Endothelial cell of umbilical vein (primary cell): ENCODE results near the gene NR2F2. TPM values are rescaled to one million over a fixed set of nuclear protein-coding genes. Genes with fewer than 3 reads are reported as not detected.
A peak's percentile ranks its signal among the peaks of the same experiment; 100 is the strongest.

Experiments
- BruUV-seq: library from RNA; stranded (reverse); fragments of 400-500 nt; replicated peaks from 2 replicates; lab custom pipeline; 2021; lab: Mats Ljungman, UMichigan
- CTCF ChIA-PET: fragments of 300-600, 350-600 bp; sonication (Branson Sonifier 250); formaldehyde crosslinking; loops from one replicate; lab custom pipeline; 2021; ENCODE audit warnings: antibody characterized with exemption, inconsistent platforms; lab: Charles Lee
- POLR2A ChIA-PET: fragments of 300-600, 350-600 bp; sonication (Branson Sonifier 250); formaldehyde crosslinking; loops from one replicate; lab custom pipeline; 2021; ENCODE audit warnings: antibody characterized with exemption, inconsistent platforms; lab: Charles Lee
- DNase-seq: peaks from one replicate; pipeline ENCODE4 v3.0.0-alpha.2; 2011; ENCODE audit warnings: low read depth, low spot score
- FAIRE-seq: peaks from 2 replicates; lab custom pipeline; 2011; peaks lifted over from hg19 to GRCh38; lab: Jason Lieb, UNC
- H2AFZ ChIP-seq: 2 replicates; pipeline ENCODE4 v1.6.0; 2012; ENCODE audit warnings: low read depth, low read length, control low read depth, inconsistent platforms
- H3K27ac ChIP-seq: 2 replicates; pipeline ENCODE4 v1.5.1; 2011; ENCODE audit warnings: low read depth, mild to moderate bottlenecking, control low read depth, low read length, moderate library complexity; ENCODE audit not compliant: insufficient read depth
- H3K27me3 ChIP-seq, 2 experiments: 2 replicates each; pipeline versions ENCODE4 v1.6.0 to v1.6.1; 2011; ENCODE audit warnings: low read length in 2 of 2, mixed read lengths in 1 of 2; ENCODE audit not compliant: control insufficient read depth in 2 of 2, insufficient read depth in 2 of 2
- H3K36me3 ChIP-seq, 2 experiments: 2 replicates in 1 of 2; 3 replicates in 1 of 2; pipeline ENCODE4 v1.5.1; 2011; ENCODE audit warnings: low read length in 2 of 2, mild to moderate bottlenecking in 1 of 2, moderate library complexity in 1 of 2; ENCODE audit not compliant: control insufficient read depth in 2 of 2, insufficient read depth in 2 of 2; ENCODE audit errors: extremely low read depth in 1 of 2
- H3K4me1 ChIP-seq: 3 replicates; pipeline ENCODE4 v1.5.1; 2011; ENCODE audit warnings: mild to moderate bottlenecking, low read length; ENCODE audit not compliant: control insufficient read depth, insufficient read depth; ENCODE audit errors: extremely low read depth
- H3K4me2 ChIP-seq: 2 replicates; pipeline ENCODE4 v1.6.1; 2011; ENCODE audit warnings: low read length, control low read depth, mixed read lengths; ENCODE audit not compliant: insufficient read depth
- H3K4me3 ChIP-seq, 3 experiments: fragments of 200-600 bp in 1 of 3; sonication (generic), shearing (Covaris generic) in 1 of 3; replicated peaks in 1 of 3; 2 replicates each; pipeline ENCODE4 v1.5.1; 2011 to 2016; ENCODE audit warnings: control low read depth in 3 of 3, low read length in 3 of 3, mild to moderate bottlenecking in 2 of 3, inconsistent platforms in 1 of 3, low read depth in 1 of 3, moderate library complexity in 1 of 3; ENCODE audit not compliant: insufficient read depth in 1 of 3
- H3K79me2 ChIP-seq: 2 replicates; pipeline ENCODE4 v1.6.0; 2012; ENCODE audit warnings: low read length, inconsistent platforms; ENCODE audit not compliant: control insufficient read depth, insufficient read depth
- H3K9ac ChIP-seq: replicated peaks from 2 replicates; pipeline ENCODE3; 2011; ENCODE audit warnings: low read length, control low read depth; ENCODE audit not compliant: insufficient read depth; ENCODE audit errors: extremely low read depth
- H3K9me1 ChIP-seq: replicated peaks from 3 replicates; pipeline ENCODE4 v1.6.0; 2011; ENCODE audit warnings: mild to moderate bottlenecking, low read length; ENCODE audit not compliant: control insufficient read depth, insufficient read depth; ENCODE audit errors: extremely low read depth
- H3K9me3 ChIP-seq: replicated peaks from 2 replicates; pipeline ENCODE4 v1.5.1; 2012; ENCODE audit warnings: low read length, inconsistent platforms; ENCODE audit not compliant: control insufficient read depth, insufficient read depth
- H4K20me1 ChIP-seq: replicated peaks from 2 replicates; pipeline ENCODE3; 2011; ENCODE audit warnings: mild to moderate bottlenecking, low read length; ENCODE audit not compliant: control insufficient read depth, insufficient read depth; ENCODE audit errors: extremely low read depth
- CTCF ChIP-seq, 2 donors: IDR thresholded peaks; 1 replicate in 1 of 2; 2 replicates in 1 of 2; pipeline ENCODE4 v1.5.1; 2011; ENCODE audit warnings: low read length in 2 of 2, mild to moderate bottlenecking in 2 of 2, moderate library complexity in 2 of 2, control low read depth in 1 of 2, inconsistent platforms in 1 of 2, low read depth in 1 of 2; ENCODE audit not compliant: insufficient read depth in 1 of 2; ENCODE audit errors: extremely low read depth in 1 of 2
- EZH2 ChIP-seq: IDR thresholded peaks from 2 replicates; pipeline ENCODE4 v1.6.1; 2012; ENCODE audit warnings: borderline replicate concordance, low read depth, mild to moderate bottlenecking, moderate library complexity, low read length, inconsistent platforms; ENCODE audit not compliant: severe bottlenecking
- FOS ChIP-seq: IDR thresholded peaks from 2 replicates; pipeline ENCODE4 v1.6.1; 2011; ENCODE audit warnings: mild to moderate bottlenecking, low read length, moderate library complexity, borderline replicate concordance; ENCODE audit not compliant: insufficient read depth
- GATA2 ChIP-seq: IDR thresholded peaks from 2 replicates; pipeline ENCODE4 v1.7.0; 2011; ENCODE audit warnings: low read depth, mild to moderate bottlenecking, moderate library complexity, mixed read lengths, low read length; ENCODE audit not compliant: insufficient read length, insufficient read depth
- JUN ChIP-seq: IDR thresholded peaks from 2 replicates; pipeline ENCODE4 v1.6.1; 2011; ENCODE audit warnings: borderline replicate concordance, low read depth; ENCODE audit not compliant: insufficient read length, insufficient read depth
- MYC ChIP-seq: IDR thresholded peaks from one replicate; pipeline ENCODE4 v1.6.1; 2011; ENCODE audit warnings: mild to moderate bottlenecking, low read depth, low read length
- POLR2A ChIP-seq: IDR thresholded peaks from 2 replicates; pipeline ENCODE4 v1.6.1; 2012; ENCODE audit warnings: low read depth, mild to moderate bottlenecking, control low read depth, low read length
- POLR2AphosphoS5 ChIP-seq: IDR thresholded peaks from 2 replicates; pipeline ENCODE4 v1.6.1; 2012; ENCODE audit warnings: low read depth, mild to moderate bottlenecking, control low read depth, low read length, moderate library complexity; ENCODE audit not compliant: insufficient read depth
- dilution Hi-C: fragments of 300-500 bp; cut with MboI; formaldehyde crosslinking; loops from one replicate; pipeline ENCODE4 v1.15.0; 2019; ENCODE audit warnings: low sequenced_read_pairs; ENCODE audit not compliant: extremely low pct_ligation_motif_present
- intact Hi-C: fragments of 100-400 bp; cut with micrococcal nuclease; formaldehyde crosslinking; loops from one replicate; pipeline ENCODE4 v1.10.0; 2022
- polyA plus RNA-seq, 4 experiments: library from polyadenylated mRNA; depleted of rRNA in 3 of 4; stranded (reverse) in 3 of 4; unstranded in 1 of 4; fragments of >200 nt; gene quantifications; 2 replicates each; pipeline versions ENCODE4 v1.2.1 to v1.2.3, GENCODE V29; 2011 to 2012; ENCODE audit warnings: missing spikeins in 1 of 4
- total RNA-seq: library from RNA; stranded (reverse); gene quantifications from 2 replicates; pipeline ENCODE4 v1.2.3, GENCODE V29; 2021
- TF ChIP-seq, protein P1 (sequence below): IDR thresholded peaks from 2 replicates; pipeline ENCODE4 v1.6.1; 2011; ENCODE audit not compliant: insufficient read depth, insufficient read length

Gene NR2F2
- total and polyA plus RNA-seq, 2 donors (not counting 3 experiments of a cell fraction or from before 2014, with no cell fraction given): 105 to 182 TPM

GRCh38 chr15:96359616-96360521 lies 29.4 kb downstream of the NR2F2 start:
- Histone ChIP-seq H2AFZ (peak overlapping the region; percentile 98), H3K9me3 (no peaks in the 10 kb centered on the region), H3K27me3 (no peaks in the 10 kb centered on the region), H3K79me2 (peaks cover 40% of the 10 kb centered on the region), H3K4me1 (peaks cover 45% of the 10 kb centered on the region), H3K9me1 (no peaks in the 10 kb centered on the region), H3K27ac (peak overlapping the region; percentile 87), H3K36me3 (no peaks in the 10 kb centered on the region), H3K9ac (peak overlapping the region; percentile 73), H3K4me2 (peak overlapping the region; percentile 50), H3K4me3 (peak overlapping the region; percentile 65 to 73 (median 72)), H4K20me1 (no peaks in the 10 kb centered on the region)
- TF ChIP-seq GATA2: no peak
- no peak for TF ChIP-seq POLR2A
- no peak for TF ChIP-seq CTCF (IDR thresholded peaks at IDR 0.05; ENCODE audit: extremely low read depth in 1 of 2, insufficient read depth in 1 of 2, low read depth in 1 of 2, low read length in 2 of 2)
- TF ChIP-seq POLR2AphosphoS5: no peak
- TF ChIP-seq, protein P1, sequence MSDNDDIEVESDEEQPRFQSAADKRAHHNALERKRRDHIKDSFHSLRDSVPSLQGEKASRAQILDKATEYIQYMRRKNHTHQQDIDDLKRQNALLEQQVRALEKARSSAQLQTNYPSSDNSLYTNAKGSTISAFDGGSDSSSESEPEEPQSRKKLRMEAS: no peak
- no peak for TF ChIP-seq JUN
- TF ChIP-seq MYC: no peak
- no peak for TF ChIP-seq FOS
- no peak for TF ChIP-seq EZH2
- intact Hi-C loops (loop anchor here (1.0 to 10.0 kb wide), 7 partner anchors 8 to 1935 kb away; no protein-coding TSS in a partner anchor), dilution Hi-C loops (no loop called here)
- FAIRE-seq: peak; percentile 77
- no TSS peak for BruUV-seq
- ChIA-PET POLR2A (interaction anchor here (0.6 kb wide), 1 partner anchor 9 kb away, joined by 6 read pairs; no protein-coding TSS in a partner anchor), CTCF (interaction anchor here (0.6 to 8.4 kb wide), 7 partner anchors 8 to 1395 kb away, joined by 3 to 61 read pairs (median 8); no protein-coding TSS in a partner anchor)
- peak; percentile 60 for DNase-seq
